HG02610 (cell line): ENCODE measurements around the gene PCSK9.

Experiments
- ATAC-seq: cut with Tn5 transposase; IDR thresholded peaks from one replicate; pipeline ENCODE4 v1.9.1; 2021; ENCODE audit warnings: mild to moderate bottlenecking, moderate library complexity; ENCODE audit not compliant: unreplicated experiment

PCSK9 gene

DNA sequence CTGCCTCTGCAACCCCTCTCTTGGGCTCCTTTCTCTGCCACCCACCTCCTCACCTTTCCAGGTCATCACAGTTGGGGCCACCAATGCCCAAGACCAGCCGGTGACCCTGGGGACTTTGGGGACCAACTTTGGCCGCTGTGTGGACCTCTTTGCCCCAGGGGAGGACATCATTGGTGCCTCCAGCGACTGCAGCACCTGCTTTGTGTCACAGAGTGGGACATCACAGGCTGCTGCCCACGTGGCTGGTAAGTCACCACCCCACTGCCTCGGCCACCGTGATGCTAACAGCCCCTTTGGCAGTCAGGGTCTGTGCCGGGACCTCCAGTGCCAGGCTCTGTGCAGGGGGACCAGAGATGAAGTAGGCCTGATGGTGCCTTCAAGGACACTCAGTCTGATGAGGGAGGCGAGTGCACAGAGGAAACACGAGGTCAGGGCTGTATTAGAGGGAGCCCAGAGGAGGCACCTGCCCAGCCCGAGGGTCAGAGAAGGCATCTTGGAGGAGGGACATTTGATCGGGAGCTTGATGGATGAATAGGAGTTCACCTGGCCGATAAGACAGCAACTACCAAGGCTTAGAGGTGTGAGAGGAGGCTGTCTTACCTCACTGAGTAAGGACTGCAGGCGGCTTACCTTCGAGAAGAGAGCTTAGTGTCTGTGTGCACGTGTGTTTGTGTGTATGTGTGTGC, 18.1 kb downstream of the PCSK9 start:
- ATAC-seq: no peak

DNA sequence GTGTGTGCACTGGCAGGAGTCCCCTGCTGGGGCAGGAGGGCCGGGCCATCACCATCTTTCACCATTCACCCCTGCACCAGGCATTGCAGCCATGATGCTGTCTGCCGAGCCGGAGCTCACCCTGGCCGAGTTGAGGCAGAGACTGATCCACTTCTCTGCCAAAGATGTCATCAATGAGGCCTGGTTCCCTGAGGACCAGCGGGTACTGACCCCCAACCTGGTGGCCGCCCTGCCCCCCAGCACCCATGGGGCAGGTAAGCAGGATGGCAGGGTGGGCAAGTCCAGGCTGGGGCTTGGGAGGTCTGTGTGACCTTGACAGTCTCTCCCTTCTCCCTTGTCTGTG, 18.6 kb downstream of the PCSK9 start:
- no peak for ATAC-seq

DNA sequence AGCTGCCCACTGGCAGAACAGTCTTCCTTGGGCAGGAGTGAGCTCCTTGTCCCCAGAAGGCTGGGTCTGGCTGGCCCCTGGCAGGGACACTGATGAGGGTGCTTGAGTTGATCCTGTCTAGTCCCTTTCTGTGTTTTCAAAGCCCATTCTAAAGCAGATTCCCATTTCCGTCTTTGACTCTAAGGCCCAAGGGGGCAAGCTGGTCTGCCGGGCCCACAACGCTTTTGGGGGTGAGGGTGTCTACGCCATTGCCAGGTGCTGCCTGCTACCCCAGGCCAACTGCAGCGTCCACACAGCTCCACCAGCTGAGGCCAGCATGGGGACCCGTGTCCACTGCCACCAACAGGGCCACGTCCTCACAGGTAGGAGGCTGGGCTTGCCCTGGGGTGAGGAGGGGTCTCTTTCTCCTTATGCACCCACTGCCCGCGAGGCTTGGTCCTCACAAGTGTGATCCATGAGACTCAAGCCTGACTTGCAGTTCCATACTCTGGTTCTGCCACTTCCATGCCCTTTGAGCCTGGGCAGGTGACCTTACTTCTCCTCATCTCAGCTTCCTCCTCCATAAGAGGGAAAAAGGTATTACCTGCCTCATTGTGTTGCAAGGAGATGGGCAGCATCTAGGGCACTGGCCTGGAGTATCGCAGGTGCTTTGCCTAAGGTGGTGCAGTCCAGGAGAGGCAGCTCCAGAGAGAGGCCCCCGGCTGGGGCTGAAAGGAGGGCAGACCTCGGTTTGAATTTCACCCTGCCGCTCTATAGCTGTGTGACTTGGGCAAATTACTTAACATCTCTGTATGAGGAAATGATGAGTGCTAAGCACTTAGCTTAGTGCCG, 20.2 kb downstream of the PCSK9 start:
- ATAC-seq: no peak

DNA sequence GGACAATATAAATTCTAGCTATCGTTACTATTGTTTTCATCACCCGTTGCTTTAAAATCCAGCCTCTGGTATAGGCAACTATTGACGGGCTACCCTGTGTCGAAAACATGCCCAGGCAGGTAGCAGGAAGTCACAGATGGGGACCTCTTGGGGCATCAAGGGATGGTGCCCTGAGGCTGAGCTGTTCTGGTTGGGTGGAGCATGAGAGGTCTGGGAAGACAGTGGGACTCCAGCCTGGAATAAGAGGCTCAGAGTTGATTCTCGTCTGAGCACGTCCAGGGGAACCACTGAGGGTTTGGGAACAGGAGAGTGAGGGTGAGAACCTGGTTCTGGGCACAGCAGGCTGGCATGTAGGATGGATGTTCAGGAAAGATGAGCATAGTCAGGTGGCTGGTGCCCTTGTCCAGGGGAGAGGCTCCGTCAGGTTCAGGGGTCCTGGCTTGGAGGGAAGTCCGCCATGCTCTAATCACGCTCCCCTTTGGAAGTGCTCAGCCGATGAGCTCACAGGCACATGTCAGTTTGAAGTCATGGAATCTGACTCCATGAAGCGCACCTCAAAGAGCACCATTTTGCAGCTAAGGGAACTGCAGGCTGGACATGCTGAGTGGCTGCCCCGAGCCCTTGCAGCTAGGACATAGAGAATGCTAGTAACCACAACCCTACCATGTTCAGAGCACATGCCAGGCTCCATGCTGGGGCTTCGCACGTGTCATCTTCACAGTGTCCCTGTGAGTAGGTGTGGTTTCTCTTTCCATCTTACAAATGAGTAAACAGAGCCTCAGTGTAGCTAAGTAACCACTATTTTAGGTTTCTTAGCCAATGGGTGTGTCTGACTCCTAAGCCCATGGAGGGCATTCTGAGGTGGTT, 21.0 kb downstream of the PCSK9 start:
- peak; percentile 63 for ATAC-seq

DNA sequence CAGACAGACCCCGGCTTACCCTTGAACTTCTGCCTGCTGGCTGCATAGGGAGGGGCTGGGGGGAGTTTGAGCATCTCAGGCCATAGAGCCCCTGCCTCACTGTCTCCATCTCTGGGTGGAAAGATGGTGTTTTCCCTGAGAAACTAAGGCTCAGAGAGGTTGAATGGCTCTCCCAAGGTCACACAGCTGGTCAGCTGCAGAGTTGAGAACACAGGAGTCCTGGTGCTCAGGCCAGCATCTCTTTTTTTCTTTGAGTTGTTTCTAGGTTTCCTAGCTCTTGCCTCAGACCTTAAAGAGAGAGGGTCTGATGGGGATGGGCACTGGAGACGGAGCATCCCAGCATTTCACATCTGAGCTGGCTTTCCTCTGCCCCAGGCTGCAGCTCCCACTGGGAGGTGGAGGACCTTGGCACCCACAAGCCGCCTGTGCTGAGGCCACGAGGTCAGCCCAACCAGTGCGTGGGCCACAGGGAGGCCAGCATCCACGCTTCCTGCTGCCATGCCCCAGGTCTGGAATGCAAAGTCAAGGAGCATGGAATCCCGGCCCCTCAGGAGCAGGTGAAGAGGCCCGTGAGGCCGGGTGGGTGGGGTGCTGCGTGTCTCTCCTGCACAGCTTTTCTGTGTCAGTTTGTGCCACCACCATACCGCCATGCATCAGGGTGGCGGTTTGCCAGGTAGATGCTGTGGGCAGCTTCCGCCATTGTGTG, 21.8 kb downstream of the PCSK9 start:
- ATAC-seq: no peak

DNA sequence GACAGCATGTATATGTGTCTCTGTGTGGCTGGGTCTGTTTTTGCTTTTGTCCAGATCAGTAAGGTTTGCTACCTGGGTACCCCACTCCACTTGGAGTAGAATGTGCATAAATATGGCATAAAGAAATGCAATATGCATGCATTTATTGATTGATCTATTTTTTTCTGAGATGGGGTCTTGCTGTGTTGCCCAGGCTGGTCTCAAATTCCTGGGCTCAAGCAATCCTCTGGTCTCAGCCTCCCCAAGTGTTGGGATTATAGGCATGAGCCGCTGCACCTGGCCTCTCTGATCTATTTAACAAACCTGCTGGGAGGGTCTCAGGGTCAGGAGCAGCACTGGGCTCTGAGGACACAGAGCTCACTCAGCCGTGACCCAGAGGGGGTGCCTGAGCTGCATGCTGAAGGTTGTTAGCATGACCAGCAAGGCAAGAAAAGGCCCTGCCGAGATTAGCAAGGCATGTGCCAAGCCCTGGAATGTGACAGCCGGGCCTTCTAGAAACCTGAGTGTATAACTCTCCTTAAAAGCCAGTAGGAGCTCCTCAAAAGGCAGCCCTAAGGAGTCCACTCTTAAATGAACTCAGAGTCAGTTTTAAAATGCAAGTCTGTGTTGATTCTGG, 22.5 kb downstream of the PCSK9 start:
- ATAC-seq: no peak

DNA sequence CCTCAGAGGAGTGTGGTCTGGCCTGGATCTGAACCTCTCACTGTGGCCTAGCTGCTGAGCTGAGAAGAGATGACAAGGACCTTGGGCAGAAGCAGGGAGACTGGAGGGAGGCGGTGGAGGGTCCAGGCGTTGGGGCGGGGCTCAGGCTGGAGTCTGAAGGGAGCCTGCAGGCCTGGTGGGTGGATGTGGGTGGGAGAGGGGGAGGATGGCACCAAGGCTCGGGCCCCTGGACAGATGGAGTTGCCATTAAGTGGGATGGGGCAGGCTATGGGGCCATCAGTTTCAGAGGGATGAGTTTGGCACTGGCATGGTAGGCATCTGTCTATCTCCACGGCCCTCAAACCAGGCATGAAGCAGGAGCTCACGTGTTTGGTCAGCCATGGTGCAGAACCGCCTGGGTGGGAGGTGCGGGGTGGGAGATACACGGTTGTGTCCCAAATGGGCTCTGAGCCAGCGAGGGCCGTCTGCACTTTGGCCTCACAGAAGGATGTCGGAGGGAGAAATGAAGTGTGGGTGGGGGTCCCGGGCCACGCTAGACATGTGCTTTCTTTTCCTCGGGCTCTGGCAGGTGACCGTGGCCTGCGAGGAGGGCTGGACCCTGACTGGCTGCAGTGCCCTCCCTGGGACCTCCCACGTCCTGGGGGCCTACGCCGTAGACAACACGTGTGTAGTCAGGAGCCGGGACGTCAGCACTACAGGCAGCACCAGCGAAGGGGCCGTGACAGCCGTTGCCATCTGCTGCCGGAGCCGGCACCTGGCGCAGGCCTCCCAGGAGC, 23.6 kb downstream of the PCSK9 start:
- no peak for ATAC-seq

DNA sequence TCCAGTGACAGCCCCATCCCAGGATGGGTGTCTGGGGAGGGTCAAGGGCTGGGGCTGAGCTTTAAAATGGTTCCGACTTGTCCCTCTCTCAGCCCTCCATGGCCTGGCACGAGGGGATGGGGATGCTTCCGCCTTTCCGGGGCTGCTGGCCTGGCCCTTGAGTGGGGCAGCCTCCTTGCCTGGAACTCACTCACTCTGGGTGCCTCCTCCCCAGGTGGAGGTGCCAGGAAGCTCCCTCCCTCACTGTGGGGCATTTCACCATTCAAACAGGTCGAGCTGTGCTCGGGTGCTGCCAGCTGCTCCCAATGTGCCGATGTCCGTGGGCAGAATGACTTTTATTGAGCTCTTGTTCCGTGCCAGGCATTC, 24.2 kb downstream of the PCSK9 start:
- ATAC-seq: no peak

DNA sequence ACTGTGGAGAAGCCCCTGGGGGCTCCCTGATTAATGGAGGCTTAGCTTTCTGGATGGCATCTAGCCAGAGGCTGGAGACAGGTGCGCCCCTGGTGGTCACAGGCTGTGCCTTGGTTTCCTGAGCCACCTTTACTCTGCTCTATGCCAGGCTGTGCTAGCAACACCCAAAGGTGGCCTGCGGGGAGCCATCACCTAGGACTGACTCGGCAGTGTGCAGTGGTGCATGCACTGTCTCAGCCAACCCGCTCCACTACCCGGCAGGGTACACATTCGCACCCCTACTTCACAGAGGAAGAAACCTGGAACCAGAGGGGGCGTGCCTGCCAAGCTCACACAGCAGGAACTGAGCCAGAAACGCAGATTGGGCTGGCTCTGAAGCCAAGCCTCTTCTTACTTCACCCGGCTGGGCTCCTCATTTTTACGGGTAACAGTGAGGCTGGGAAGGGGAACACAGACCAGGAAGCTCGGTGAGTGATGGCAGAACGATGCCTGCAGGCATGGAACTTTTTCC, 24.8 kb downstream of the PCSK9 start:
- no peak for ATAC-seq

DNA sequence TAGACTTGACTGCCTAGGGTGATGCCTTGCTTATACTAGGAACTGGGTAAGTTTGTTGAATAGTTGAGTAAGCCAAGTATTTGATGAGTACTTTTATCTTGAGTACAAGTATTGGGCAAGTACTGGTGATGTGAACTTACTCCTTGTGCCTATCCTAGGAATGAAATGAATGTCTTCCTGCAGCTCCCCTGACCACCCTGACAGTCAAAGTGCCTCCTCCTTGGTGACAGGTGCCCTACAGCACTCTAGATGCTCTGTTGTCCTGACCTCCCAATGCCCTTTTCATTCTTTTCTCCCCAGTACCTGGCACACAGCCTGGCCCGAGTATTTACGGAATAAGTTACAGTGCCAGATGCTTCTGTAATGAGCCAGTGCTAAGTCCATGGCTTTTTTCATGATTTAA, 25.5 kb downstream of the PCSK9 start:
- no peak for ATAC-seq

DNA sequence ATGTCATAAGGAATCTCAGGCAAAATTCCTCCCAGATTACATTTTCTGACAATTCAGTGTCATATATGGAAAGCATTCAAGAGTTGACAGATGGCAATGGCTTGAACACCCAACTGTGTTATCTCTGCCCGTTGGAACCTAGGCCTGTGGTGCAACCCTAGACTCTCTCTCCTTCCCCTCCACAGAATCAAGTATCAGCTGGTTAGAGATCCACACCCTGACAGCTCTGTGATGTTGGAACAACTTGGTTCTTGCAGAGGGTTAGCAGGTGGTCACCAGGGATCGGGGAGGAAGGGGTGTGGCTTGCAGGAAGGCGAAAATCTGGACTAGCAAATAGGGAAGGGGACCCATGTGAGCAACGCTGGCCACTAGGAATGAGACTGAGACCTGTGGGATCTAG, 26.3 kb downstream of the PCSK9 start:
- ATAC-seq: no peak

DNA sequence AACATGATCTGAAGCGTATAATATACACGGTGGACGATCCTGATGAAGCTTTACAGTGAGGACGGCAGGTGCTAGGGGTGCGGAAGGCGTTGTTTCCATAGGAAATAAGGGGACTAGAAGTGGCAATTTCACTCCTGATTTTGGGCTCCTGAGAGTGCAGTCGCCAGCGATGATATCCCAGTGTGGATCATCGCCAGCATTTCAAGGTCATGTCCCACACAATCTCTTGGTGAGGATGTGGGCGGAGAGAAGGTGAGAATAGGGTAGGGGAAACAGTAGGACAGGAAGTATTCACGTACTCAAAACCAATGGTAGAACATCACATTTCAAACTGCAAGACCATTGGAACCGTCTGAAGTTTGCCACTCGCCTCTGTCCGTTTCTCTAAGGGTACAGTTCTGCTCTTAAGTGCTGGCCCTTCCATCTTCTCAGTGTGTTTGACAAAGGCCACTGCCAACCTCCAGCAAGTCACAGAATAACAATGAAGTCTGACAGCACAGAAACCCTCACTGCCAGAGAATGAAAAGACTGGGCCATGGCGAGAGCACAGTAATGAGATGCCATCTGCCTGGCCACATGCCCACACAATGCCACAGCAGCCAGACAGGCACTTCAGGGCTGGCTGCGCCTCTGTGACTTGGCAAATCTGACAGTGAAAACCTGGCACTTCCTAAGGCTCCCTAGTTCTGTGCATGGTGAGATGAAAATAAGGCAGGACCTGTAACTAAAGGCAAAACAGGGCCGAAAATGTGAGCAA, 27.9 kb downstream of the PCSK9 start:
- no peak for ATAC-seq

DNA sequence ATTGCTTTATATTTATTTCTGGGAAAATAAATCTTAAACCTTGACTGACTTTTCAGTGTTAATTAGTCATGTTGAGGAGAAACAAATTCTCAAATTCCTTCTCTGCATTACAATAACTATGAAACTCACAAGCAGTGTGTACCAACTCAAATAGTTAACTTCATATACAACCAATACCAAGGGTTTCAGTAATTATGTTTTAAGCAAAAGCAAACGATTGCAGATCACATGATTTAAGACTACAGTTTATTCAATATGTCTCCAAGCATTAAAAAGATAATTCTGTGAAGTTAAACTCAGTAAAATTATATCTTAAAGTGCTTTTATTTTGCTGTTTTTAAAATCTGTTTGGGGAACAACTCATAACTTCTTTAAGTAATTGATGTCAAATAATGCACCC, 28.6 kb downstream of the PCSK9 start:
- no peak for ATAC-seq

DNA sequence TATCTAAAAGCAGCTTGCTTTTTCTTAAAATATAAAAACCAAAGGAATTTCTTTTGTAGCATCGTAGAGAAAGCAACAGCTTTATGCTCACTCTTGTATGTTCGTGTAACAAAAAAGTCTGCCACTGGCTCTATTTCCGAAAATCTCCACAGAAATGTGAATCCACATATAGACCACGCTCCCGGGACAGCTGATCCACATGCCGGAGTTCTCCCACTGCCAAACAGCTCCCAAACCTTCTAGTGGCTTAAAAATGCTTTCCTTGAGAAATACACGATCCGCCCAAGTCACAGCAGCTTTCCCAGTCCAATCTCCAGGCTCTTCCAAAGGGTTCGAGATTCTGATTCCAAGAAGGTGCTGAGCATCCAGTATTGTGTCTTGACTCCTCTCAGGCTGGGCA, 29.3 kb downstream of the PCSK9 start:
- ATAC-seq: no peak

DNA sequence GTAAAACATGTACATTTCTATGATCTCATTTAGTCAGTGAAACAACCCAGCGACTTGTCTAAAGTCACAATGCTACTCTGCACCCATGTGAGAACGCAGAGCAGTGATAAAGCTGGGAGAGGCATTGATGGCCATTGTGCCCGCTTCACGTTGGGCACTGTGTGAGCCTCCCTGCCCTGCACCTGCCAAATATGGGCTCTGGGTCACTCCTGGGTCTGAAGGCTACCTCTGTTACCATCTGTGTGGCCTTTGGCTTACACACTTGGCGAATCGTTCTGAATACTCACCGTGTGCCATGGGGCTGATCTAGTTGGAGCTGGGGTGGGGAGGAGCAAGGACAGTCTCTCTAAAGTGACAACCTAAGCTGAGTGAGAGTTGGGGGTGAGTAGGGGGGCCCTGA, 29.9 kb downstream of the PCSK9 start:
- ATAC-seq: no peak

DNA sequence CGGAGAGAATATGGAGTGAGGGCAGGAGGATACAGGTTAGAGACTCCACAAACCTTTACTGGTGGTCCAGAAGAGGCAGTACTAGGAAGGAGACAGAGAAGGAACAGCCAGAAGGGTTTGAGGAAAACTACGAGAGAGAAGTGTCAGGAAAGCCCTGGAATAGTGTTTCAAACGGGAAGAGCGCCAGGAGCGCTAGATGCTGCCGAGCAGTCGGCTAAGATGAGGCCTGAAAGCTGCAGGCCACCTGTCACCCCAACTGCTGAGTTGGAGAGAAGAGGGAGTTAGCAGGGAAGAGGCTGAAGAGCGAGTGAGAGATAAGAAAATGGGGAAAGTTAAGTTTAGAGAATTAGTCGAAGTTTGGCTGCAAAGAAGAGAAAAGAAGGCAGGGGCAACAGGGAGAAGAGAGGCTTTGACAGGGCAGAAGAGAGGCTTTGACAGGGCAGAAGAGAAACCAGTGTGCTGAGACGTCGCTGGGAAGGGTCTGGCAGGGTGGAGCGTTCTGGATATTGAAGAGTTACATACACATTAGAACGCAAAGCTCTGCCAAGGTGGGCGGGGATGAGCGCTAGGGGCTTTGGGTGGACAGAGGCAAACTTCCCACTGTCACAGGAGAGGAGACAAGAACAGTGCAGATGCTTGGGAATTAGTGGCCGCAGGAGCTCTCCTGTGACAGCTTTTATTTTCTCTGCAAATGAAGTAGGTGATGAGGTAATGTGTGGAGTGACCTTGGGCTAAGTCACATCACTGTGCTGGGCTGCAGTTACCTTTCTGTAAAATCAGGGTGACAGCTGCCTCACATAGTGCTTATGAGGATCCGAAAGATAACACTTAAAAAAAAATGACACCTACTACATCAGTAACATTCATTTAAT, 31.2 kb downstream of the PCSK9 start:
- no peak for ATAC-seq

DNA sequence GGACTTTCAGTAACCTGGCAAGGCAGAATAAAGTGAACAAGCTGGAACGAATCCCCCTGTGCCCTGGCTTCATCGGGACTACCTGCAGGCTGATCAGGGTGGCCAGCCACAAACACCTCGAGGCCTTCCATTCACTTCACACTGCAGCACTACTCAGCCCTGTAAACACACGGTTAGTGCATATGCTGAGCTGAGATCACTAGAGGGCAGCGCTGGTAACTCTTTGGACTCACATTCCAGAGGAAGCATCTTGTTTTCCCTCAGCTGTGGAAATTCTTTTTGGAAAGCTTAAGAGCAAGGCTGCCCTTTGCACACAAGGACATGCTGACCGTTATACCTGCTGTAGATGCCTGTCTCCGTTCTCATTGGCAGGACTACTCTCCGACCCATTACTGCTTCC, 32.1 kb downstream of the PCSK9 start:
- no peak for ATAC-seq
